LNCAP (cell line): ENCODE results near the gene ZFYVE21.

Experiments
- TF ChIP-seq, protein P1 (sequence below): fragments of 450-650 bp; IDR thresholded peaks from 2 replicates; pipeline ENCODE4 v1.5.1; 2017; ENCODE audit warnings: mild to moderate bottlenecking

The ZFYVE21 gene

DNA sequence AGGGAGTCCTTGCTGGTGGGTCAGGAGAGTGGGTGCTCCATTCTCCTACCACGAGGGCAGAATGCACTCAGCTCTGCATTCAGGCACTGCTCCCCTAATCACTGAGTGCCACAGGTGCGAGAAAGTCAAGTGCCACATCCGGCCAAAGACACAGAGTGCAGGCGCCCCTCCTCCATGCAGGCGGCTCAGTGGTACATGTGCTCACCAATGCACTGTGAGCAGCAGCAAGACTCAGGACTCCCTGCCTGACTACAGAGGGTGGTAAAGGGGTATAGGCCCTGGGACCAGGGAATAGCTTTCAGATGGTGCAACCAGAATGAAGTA lies 32.9 kb downstream of the ZFYVE21 start:
- TF ChIP-seq, protein P1, sequence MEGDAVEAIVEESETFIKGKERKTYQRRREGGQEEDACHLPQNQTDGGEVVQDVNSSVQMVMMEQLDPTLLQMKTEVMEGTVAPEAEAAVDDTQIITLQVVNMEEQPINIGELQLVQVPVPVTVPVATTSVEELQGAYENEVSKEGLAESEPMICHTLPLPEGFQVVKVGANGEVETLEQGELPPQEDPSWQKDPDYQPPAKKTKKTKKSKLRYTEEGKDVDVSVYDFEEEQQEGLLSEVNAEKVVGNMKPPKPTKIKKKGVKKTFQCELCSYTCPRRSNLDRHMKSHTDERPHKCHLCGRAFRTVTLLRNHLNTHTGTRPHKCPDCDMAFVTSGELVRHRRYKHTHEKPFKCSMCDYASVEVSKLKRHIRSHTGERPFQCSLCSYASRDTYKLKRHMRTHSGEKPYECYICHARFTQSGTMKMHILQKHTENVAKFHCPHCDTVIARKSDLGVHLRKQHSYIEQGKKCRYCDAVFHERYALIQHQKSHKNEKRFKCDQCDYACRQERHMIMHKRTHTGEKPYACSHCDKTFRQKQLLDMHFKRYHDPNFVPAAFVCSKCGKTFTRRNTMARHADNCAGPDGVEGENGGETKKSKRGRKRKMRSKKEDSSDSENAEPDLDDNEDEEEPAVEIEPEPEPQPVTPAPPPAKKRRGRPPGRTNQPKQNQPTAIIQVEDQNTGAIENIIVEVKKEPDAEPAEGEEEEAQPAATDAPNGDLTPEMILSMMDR = no peak

DNA sequence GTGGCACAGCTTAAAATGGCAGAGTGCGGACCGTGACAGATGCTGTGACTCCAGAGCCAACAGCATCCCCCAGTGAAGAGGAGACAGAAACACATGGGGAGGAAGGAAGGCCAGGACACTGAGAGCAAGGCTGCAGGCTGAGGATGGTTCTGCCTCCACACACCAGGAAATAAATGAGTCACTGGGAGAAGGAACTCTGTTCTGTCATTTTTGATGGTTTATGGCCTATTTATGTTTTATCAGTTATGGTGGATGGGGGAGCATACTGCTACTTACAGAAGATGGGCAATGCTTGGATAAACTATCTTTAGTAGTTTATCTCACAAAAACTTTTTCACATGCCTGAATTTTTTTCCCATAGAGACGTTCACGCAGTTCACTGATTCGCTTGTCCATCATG lies 33.8 kb downstream of the ZFYVE21 start:
- TF ChIP-seq, protein P1 = no peak

DNA sequence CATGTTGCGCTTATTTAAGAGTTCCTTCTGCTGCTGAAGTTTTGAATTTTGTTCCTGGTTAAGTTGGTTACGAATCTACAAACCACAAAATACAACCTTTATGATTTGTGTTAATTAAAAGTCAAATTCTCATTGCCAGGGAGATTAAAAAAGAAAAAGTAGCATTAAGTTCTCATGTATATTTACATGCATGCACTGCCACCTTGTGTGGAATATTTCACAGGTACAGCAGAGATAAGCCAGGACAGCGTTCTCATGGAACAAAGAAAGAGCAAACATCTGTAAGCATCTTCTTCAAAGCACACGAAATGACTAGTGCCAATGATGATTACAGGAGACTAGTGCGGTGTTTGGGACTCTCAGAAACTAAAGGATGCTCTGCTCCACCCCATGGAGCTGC lies 34.2 kb downstream of the ZFYVE21 start:
- TF ChIP-seq, protein P1 = no peak

DNA sequence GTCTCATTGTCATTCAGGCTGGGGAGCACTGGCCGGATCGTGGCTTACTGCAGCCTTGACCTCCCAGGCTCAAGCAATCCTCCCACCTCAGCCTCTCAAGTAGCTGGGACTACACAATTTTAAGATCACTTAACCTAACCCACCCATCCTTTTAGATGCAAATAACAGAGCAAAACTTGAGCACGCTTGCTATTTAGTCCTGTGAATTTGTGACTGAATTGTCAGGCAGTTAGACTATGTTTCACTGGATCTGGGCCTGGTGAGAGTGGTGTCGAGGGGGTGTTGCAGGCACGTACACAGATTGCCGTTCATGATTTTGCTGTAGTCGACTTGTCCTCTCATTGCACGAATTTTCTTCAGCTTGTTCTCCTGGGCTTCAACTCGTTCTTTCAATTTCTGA lies 38.2 kb downstream of the ZFYVE21 start:
- TF ChIP-seq, protein P1 = no peak

DNA sequence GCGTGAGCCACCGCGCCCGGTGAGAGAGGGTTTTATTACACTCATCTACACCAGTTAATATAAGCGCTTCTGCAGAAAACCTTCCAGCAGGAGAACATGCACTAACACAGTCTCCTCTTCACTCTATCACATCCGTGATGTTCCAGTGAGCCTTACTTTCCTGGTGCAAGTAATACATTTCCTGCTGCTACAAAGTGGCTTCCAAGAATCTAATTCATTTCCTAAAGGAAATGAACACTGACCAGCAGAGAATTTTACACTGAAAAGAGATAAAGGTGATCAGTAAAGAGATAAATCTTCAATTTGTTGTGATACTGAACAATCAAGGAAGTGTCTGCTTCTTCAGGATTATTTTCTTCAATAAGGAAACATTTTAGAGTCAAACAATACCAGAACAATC lies 39.5 kb downstream of the ZFYVE21 start:
- TF ChIP-seq, protein P1 = no peak

DNA sequence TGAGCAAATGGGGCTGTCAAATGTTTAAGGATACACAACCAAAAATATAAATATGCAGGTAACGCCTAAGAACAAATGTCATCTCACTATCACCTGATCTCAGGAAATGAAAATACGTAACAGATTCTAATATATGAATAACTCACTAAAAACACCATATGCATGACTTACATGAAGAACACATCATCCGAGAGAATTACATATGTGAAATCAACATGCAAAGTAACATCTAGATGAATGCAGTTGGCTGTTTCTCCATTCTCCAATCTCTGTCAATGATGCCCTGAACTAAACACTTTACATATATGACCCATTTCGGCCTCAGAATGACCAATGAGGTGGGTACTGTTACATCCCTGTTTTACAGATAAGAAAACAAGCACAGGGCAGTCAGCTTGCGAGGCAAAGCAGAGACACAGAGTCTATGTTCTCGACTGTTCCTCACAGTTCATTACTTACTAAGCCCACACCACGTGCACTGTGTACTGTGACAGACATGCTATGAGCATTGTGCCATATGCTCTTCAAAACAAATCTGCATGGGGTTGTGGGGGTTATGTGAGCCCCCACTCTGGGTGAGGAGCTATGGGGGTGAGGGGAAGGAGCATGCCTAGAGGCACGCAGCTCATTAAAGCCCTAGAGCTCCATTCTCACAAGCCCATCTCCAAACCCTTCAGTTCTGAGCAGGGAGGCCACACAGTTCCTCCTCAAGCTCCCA lies 42.6 kb downstream of the ZFYVE21 start:
- TF ChIP-seq, protein P1 = no peak

DNA sequence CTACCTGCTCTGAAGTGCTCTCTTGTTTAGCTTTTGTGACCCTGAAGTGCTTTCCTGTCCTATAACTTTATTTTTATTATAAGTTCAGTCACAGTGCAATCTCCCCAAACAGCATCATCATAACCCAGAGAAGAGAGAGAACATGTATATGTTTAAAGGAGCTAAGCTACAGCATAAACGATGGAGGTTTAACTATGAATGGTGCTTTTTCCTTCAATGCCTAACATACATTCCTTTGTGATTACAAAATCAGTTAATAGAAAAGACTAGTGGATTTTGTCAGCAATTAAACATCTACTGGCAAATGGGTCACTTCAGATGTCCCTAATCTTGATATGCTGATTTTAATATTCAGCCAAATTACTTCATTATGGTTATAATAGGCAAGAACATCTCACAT lies 46.4 kb downstream of the ZFYVE21 start:
- TF ChIP-seq, protein P1 = no peak

DNA sequence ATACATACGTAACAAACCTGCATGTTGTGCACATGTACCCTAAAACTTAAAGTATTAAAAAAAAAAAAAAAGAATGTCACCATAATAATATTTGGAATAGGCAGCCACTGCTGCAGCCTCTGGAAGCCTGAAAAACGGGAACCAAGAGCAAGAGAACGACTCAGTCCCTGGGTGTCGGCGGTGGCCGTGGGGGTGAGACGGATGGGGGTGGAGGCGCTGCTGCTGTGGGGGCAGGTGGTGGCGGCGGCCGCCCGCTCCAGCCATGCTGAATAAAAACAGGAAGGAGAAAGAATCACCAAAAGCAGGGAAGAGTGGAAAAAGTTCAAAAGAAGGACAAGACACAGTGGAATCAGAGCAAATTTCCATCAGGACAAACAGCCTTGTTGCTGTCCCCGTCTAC lies 46.9 kb downstream of the ZFYVE21 start:
- TF ChIP-seq, protein P1 = no peak
